Suprapubic skin (tissue), 4 donors: ENCODE data around the gene DNAJC25. TPM values are rescaled to one million over a fixed set of nuclear protein-coding genes. Genes with fewer than 3 reads are reported as not detected.
A peak's percentile ranks its signal among the peaks of the same experiment; 100 is the strongest.

Experiments used
- DNase-seq, 2 donors: peaks; one replicate each; pipeline ENCODE4 v3.0.0-alpha.2; 2019; ENCODE audit warnings: low spot score in 2 of 2
- H3K27ac ChIP-seq: fragments of 200-600 bp; sonication (generic); one replicate; pipeline ENCODE4 v1.5.1; 2019
- H3K27me3 ChIP-seq: fragments of 200-600 bp; sonication (generic); one replicate; pipeline ENCODE4 v1.5.1; 2019
- H3K36me3 ChIP-seq: fragments of 200-600 bp; sonication (generic); one replicate; pipeline ENCODE4 v1.5.1; 2019
- H3K4me1 ChIP-seq: fragments of 200-600 bp; sonication (generic); one replicate; pipeline ENCODE4 v1.5.1; 2019
- H3K4me3 ChIP-seq: fragments of 200-600 bp; sonication (generic); one replicate; pipeline ENCODE4 v1.5.1; 2019; ENCODE audit warnings: mild to moderate bottlenecking
- H3K9me3 ChIP-seq: fragments of 200-600 bp; sonication (generic); one replicate; pipeline ENCODE4 v1.5.1; 2019
- EP300 ChIP-seq: sonication (generic); formaldehyde crosslinking; IDR thresholded peaks from one replicate; pipeline ENCODE4 v1.6.1; 2017; ENCODE audit warnings: antibody characterized with exemption
- POLR2A ChIP-seq, 2 donors: fragments of 450-650 bp; IDR thresholded peaks; one replicate each; pipeline ENCODE4 v1.6.1; 2017; ENCODE audit warnings: antibody characterized with exemption in 2 of 2, mild to moderate bottlenecking in 2 of 2, moderate library complexity in 2 of 2
- POLR2AphosphoS5 ChIP-seq, 3 donors: sonication (generic); formaldehyde crosslinking; IDR thresholded peaks; one replicate each; pipeline ENCODE4 v1.6.1; 2017; ENCODE audit warnings: antibody characterized with exemption in 3 of 3
- WGBS: methylation state at CpG from one replicate; pipeline ENCODE4 v1.1.5; 2018; 5-methylcytosine and 5-hydroxymethylcytosine counted together
- total RNA-seq, 4 donors: library from RNA; depleted of rRNA; stranded (reverse); fragments of >200 nt; gene quantifications; one replicate each; pipeline ENCODE4 v1.1.0, GENCODE V29; 2016
- TF ChIP-seq, protein P1 (sequence below), 2 donors: fragments of 200-600 bp in 1 of 2; fragments of 450-650 bp in 1 of 2; sonication (generic) in 1 of 2; IDR thresholded peaks; one replicate each; pipeline ENCODE4 v1.5.1; 2016 to 2019; ENCODE audit warnings: antibody characterized with exemption in 2 of 2, mild to moderate bottlenecking in 1 of 2, moderate library complexity in 1 of 2

Gene DNAJC25
- total RNA-seq, 4 donors from 2014 or later: 3.7 to 6.4 (median 5.0) TPM

DNA sequence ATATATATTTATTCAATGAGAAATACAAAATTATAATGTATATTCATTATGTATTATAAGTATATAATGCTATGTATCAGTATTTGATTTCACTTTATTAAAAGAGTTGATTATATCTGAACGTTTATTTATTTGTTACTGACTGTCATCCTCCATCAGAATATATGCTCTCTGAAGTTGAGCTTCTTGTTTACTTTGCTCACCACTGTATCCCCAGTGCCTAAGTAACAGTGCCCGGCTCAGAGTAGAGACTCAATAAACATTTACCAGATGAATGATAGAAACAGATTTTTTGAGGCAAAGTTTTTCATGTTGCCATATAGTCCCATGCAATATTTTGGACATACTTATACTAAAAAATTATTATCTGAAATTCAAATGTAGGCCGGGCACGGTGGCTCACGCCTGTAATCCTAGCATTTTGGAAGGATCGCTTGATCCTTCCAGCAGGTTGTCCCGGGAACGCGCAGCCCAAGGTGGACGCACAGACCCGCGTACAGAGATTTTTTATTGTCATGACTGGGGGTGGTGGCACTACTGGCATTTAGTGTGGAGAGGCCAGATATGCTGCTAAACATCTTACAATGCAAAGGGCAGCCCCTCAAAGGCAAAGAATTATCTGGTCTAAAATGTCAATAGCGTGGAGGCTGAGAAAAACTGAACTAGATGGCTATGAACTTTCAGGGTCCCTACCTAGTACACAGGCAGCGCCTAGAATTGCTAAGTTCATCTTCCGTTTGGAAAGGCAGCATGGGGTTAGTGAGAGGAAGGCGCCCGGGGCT is 761 bp upstream of the DNAJC25 start:
- no peaks in the 10 kb centered on the region for H3K9me3 ChIP-seq
- H3K4me3 ChIP-seq: peak overlapping the region; percentile 82
- peaks cover 31% of the 10 kb centered on the region for H3K4me1 ChIP-seq
- TF ChIP-seq POLR2A (IDR thresholded peaks at IDR 0.05): no peak
- TF ChIP-seq POLR2AphosphoS5 (IDR thresholded peaks at IDR 0.05): no peak
- TF ChIP-seq EP300: no peak
- TF ChIP-seq, protein P1, sequence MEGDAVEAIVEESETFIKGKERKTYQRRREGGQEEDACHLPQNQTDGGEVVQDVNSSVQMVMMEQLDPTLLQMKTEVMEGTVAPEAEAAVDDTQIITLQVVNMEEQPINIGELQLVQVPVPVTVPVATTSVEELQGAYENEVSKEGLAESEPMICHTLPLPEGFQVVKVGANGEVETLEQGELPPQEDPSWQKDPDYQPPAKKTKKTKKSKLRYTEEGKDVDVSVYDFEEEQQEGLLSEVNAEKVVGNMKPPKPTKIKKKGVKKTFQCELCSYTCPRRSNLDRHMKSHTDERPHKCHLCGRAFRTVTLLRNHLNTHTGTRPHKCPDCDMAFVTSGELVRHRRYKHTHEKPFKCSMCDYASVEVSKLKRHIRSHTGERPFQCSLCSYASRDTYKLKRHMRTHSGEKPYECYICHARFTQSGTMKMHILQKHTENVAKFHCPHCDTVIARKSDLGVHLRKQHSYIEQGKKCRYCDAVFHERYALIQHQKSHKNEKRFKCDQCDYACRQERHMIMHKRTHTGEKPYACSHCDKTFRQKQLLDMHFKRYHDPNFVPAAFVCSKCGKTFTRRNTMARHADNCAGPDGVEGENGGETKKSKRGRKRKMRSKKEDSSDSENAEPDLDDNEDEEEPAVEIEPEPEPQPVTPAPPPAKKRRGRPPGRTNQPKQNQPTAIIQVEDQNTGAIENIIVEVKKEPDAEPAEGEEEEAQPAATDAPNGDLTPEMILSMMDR (IDR thresholded peaks at IDR 0.05): no peak
- no peaks in the 10 kb centered on the region for H3K36me3 ChIP-seq
- WGBS: 10% methylated on average over 17 of the region's 17 CpGs
- peak overlapping the region; percentile 50 for H3K27ac ChIP-seq
- DNase-seq: no peak
- no peaks in the 10 kb centered on the region for H3K27me3 ChIP-seq

DNA sequence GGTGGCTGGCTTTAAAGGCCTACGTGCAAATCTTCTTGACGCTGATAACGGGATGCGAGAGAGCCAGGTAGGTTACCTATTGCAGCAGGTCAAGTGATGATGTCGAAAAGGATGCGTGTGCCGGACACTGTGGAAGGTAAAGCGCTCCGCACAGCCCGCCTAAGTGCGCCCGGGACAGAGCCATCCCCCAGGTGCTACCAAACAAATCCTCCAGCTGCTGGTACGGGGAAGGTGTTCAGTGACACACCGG is 245 bp upstream of the DNAJC25 start:
- Histone ChIP-seq H3K27me3 (no peaks in the 10 kb centered on the region), H3K9me3 (no peaks in the 10 kb centered on the region), H3K4me3 (peak overlapping the region; percentile 82), H3K4me1 (peaks cover 31% of the 10 kb centered on the region), H3K27ac (peak overlapping the region; percentile 88), H3K36me3 (no peaks in the 10 kb centered on the region)
- DNase-seq: no peak
- WGBS: 0% methylated on average over 7 of the region's 14 CpGs
- TF ChIP-seq POLR2A (IDR thresholded peaks at IDR 0.05) (no peak), POLR2AphosphoS5 (IDR thresholded peaks at IDR 0.05) (no peak), EP300 (no peak)
- TF ChIP-seq, protein P1 (IDR thresholded peaks at IDR 0.05): no peak

DNA sequence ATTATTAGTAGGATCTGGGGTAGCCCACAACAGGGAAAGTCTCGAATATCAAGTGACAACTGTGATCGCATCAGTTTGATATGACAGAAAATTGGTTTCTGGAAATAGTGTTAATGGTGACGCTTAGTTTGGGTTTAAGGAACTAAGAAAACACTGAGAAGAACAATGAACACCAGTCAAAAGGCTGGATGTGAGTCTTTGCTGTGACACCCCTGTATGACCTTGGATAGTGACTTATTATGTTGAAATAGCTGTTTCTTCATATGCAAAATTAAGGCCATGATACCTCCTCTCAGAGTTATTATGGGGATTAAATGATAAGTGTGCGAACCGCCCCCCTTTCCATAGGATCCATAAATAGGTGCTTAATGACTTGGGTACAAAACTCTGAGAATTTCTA is 926 bp downstream of the DNAJC25 start:
- H3K4me3 ChIP-seq: peak overlapping the region; percentile 82
- H3K27me3 ChIP-seq: no peaks in the 10 kb centered on the region
- peaks cover 31% of the 10 kb centered on the region for H3K4me1 ChIP-seq
- H3K36me3 ChIP-seq: no peaks in the 10 kb centered on the region
- TF ChIP-seq, protein P1 (IDR thresholded peaks at IDR 0.05): no peak
- TF ChIP-seq POLR2AphosphoS5 (IDR thresholded peaks at IDR 0.05) (no peak), POLR2A (IDR thresholded peaks at IDR 0.05) (no peak)
- H3K9me3 ChIP-seq: no peaks in the 10 kb centered on the region
- DNase-seq: no peak
- peak overlapping the region; percentile 88 for H3K27ac ChIP-seq
- 29% methylated on average over 5 of the region's 5 CpGs for WGBS

DNA sequence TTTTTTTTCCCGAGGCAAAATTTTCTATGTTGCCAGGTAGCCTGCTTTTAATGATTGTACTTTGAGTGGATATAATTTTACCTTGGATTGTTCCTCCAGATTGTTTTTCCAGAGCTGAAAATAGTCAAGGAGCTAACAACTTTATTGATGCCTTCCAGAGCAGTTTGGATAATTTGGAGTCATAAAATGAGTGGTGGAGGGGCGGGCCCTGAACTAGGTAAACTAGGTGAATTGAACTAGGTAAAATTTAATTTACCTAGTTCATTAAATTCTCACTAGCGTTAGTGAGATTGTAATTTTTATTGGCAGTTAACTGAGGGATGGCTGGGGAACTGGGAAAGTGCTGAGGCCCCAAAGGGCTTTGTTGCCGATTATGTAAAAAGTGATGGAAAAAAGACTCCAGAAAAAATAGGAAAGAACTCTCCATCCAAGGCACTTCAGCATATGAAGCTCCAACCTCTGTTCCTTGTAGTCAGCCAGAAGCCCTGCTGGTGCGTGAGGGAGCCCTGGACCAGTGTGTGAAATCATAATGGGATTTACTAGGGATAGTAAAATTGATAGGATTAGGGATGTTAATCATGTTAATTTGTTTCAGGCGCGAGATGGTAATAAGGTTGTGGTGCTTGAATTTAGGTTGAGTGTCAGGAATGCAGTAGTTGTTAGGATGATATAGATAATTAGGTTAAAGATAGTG is 1.7 kb downstream of the DNAJC25 start:
- WGBS: 53% methylated on average over 7 of the region's 7 CpGs
- TF ChIP-seq, protein P1 (IDR thresholded peaks at IDR 0.05): no peak
- TF ChIP-seq POLR2AphosphoS5 (IDR thresholded peaks at IDR 0.05) (no peak), POLR2A (IDR thresholded peaks at IDR 0.05) (no peak), EP300 (no peak)
- Histone ChIP-seq H3K36me3 (no peaks in the 10 kb centered on the region), H3K9me3 (no peaks in the 10 kb centered on the region), H3K4me3 (peak overlapping the region; percentile 82), H3K27ac (no peak overlapping the region), H3K27me3 (no peaks in the 10 kb centered on the region), H3K4me1 (peaks cover 34% of the 10 kb centered on the region)
- no peak for DNase-seq

DNA sequence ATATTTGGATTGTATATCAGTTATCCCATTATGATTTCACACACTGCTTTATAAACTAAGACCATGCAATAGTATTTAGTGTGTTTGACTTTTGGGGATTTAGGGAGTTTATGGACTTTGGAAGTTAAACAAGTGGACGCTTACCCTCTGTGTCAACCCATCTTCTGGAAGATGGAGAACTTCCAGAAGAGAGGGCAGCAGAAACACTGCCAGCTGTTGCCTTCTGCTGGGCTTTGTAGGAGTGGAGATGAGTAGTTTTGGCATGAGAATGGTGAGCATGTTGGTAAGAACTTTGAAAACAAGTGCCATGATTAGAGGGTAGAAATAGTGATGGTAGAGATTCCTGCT is 2.2 kb downstream of the DNAJC25 start:
- WGBS: 75% methylated on average over 1 of the region's 1 CpG
- peaks cover 39% of the 10 kb centered on the region for H3K4me1 ChIP-seq
- H3K4me3 ChIP-seq: no peak overlapping the region
- no peak overlapping the region for H3K27ac ChIP-seq
- no peak for TF ChIP-seq POLR2AphosphoS5 (IDR thresholded peaks at IDR 0.05)
- no peak for TF ChIP-seq POLR2A (IDR thresholded peaks at IDR 0.05)
- TF ChIP-seq, protein P1 (IDR thresholded peaks at IDR 0.05): no peak
- TF ChIP-seq EP300: no peak
- H3K36me3 ChIP-seq: no peaks in the 10 kb centered on the region
- no peaks in the 10 kb centered on the region for H3K27me3 ChIP-seq
- H3K9me3 ChIP-seq: no peaks in the 10 kb centered on the region
- DNase-seq: no peak
